Sigmoid colon (tissue), 7 donors: ENCODE measurements around the gene TCHHL1. TPM values are rescaled to one million over a fixed set of nuclear protein-coding genes. Genes with fewer than 3 reads are reported as not detected.

Source experiments
- DNase-seq: peaks from one replicate; pipeline ENCODE4 v3.0.0-alpha.2; 2019
- H3K27ac ChIP-seq, 4 donors: fragments of 200-600 bp; sonication (generic); one replicate each; pipeline ENCODE4 v1.5.1; 2016 to 2019; ENCODE audit warnings: mild to moderate bottlenecking in 1 of 4
- H3K27me3 ChIP-seq, 3 donors: fragments of 200-600 bp; sonication (generic); one replicate each; pipeline ENCODE4 v1.5.1; 2019; ENCODE audit warnings: mild to moderate bottlenecking in 1 of 3
- H3K36me3 ChIP-seq, 4 donors: fragments of 200-600 bp; sonication (generic); one replicate each; pipeline ENCODE4 v1.5.1; 2016 to 2019
- H3K4me1 ChIP-seq, 4 donors: fragments of 200-600 bp; sonication (generic); one replicate each; pipeline ENCODE4 v1.5.1; 2017 to 2019
- H3K4me3 ChIP-seq, 4 donors: fragments of 200-600 bp; sonication (generic); one replicate each; pipeline ENCODE4 v1.5.1; 2017 to 2019; ENCODE audit warnings: mild to moderate bottlenecking in 2 of 4, moderate library complexity in 1 of 4
- H3K9me3 ChIP-seq, 4 donors: fragments of 200-600 bp in 3 of 4; sonication (generic) in 3 of 4; one replicate each; pipeline versions ENCODE4 v1.5.1 to v1.6.1; 2013 to 2019
- EP300 ChIP-seq, 4 donors: sonication (generic); formaldehyde crosslinking; IDR thresholded peaks; one replicate each; pipeline ENCODE4 v1.6.1; 2017; ENCODE audit warnings: antibody characterized with exemption in 4 of 4
- POLR2A ChIP-seq, 2 donors: fragments of 450-650 bp; IDR thresholded peaks; one replicate each; pipeline ENCODE4 v1.6.1; 2016; ENCODE audit warnings: antibody characterized with exemption in 2 of 2, mild to moderate bottlenecking in 2 of 2, moderate library complexity in 2 of 2
- POLR2AphosphoS5 ChIP-seq, 4 donors: sonication (generic); formaldehyde crosslinking; IDR thresholded peaks; one replicate each; pipeline ENCODE4 v1.6.1; 2017; ENCODE audit warnings: antibody characterized with exemption in 4 of 4
- WGBS, 2 donors: extraction: QIAGEN DNeasy Blood & Tissue Kit; methylation state at CpG; one replicate each; pipeline ENCODE4 v1.1.7; 2013; 5-methylcytosine and 5-hydroxymethylcytosine counted together
- intact Hi-C: fragments of 100-400 bp; cut with DNase I; formaldehyde crosslinking; loops from one replicate; pipeline ENCODE4 v1.15.1; 2023
- polyA plus RNA-seq, 3 donors: library from polyadenylated mRNA; stranded (reverse); fragments of 200-250 nt; gene quantifications; one replicate each; pipeline ENCODE4 v1.2.3, GENCODE V29; 2013
- total RNA-seq, 4 donors: library from RNA; depleted of rRNA; stranded (reverse); fragments of >200 nt; gene quantifications; one replicate each; pipeline ENCODE4 v1.1.0, GENCODE V29; 2016
- TF ChIP-seq, protein P1 (sequence below), 4 experiments: fragments of 450-650 bp in 3 of 4; fragments of 200-600 bp in 1 of 4; IDR thresholded peaks; one replicate each; pipeline ENCODE4 v1.5.1; 2016 to 2019; ENCODE audit warnings: antibody characterized with exemption in 4 of 4, mild to moderate bottlenecking in 3 of 4, moderate library complexity in 2 of 4
- donor health status: healthy with polysubstance abuse.
- donor health status: Bipolar disorder and iron deficiency.
- donor health status: healthy.

Gene TCHHL1
- not detected for total RNA-seq
- not detected for polyA plus RNA-seq

DNA sequence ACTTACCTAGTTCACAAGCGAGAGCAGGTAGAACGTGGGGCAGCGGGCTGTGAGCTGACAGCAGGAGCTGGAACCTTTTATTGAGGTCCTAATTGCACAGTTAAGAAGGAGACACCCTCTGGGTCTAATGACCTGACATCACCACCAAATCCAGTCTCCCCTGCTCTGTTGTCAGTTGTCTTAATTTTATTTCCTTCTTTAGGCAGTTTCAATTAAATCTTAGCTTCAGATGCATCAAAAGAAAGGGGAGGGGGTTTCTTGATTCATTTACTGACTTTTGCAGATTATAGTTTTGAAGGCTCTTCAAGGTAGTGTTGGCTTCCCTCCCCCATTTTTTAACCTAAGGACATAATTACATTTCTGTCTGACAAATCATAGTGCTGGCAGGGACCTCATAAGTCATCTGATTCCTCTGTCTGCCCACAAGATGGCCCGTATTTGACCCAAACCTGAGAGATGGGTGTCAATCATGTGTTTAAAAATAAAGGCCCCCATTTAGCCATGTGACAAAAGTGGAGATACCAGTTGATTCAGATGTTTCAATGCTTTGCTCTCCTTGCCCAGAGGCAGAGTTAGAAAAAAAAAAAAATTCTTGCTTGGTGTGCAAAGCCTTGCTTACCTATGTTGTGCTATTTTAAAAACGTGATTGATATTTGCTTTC is at the start of gene TCHHL1:
Gene TCHHL1 (minus strand): TSS at position 51 of the 661 bp plus-strand sequence. CDS start 921 bp downstream, outside the sequence.
- Histone ChIP-seq H3K36me3 (no peaks in the 10 kb centered on the region), H3K4me1 (no peaks in the 10 kb centered on the region), H3K27ac (no peak within 1 kb of the TSS), H3K4me3 (no peak within 1 kb of the TSS), H3K27me3 (peaks cover 0 to 19% (median 0%) of the 10 kb centered on the region in 3 donors), H3K9me3 (peaks cover 0 to 6% (median 2%) of the 10 kb centered on the region in 4 donors)
- no peak for DNase-seq
- intact Hi-C loops = no loop called here
- TF ChIP-seq, protein P1, sequence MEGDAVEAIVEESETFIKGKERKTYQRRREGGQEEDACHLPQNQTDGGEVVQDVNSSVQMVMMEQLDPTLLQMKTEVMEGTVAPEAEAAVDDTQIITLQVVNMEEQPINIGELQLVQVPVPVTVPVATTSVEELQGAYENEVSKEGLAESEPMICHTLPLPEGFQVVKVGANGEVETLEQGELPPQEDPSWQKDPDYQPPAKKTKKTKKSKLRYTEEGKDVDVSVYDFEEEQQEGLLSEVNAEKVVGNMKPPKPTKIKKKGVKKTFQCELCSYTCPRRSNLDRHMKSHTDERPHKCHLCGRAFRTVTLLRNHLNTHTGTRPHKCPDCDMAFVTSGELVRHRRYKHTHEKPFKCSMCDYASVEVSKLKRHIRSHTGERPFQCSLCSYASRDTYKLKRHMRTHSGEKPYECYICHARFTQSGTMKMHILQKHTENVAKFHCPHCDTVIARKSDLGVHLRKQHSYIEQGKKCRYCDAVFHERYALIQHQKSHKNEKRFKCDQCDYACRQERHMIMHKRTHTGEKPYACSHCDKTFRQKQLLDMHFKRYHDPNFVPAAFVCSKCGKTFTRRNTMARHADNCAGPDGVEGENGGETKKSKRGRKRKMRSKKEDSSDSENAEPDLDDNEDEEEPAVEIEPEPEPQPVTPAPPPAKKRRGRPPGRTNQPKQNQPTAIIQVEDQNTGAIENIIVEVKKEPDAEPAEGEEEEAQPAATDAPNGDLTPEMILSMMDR (IDR thresholded peaks at IDR 0.05) = no peak
- TF ChIP-seq POLR2AphosphoS5 (IDR thresholded peaks at IDR 0.05) (no peak), EP300 (IDR thresholded peaks at IDR 0.05) (no peak), POLR2A (IDR thresholded peaks at IDR 0.05) (no peak)
- 66 to 78% methylated on average over 5 of the region's 5 CpGs for WGBS, 2 donors

DNA sequence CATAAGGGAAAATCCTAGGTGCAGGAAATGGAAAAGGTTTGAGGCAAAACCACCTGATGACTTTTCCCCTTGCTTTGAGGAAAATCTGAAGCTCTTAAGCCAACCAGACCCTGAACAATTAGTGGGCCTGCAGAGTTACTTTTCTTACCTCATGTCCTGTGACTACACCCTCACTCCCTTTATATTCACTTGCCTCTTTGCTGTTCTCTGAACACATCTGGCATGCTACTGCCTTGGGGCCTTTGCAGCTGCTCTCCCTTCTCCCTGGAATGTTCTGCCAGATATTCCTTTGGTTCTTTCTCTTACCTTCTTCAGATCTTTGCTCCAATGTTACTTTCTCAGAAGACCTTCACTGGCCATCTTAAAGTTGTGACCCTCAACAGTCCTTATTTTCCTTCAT is 48.4 kb upstream of the TCHHL1 start:
- Histone ChIP-seq H3K36me3 (no peaks in the 10 kb centered on the region), H3K4me1 (no peaks in the 10 kb centered on the region), H3K4me3 (no peak overlapping the region), H3K27ac (no peak overlapping the region), H3K9me3 (peaks cover 0 to 3% (median 1%) of the 10 kb centered on the region in 4 donors), H3K27me3 (peaks cover 0 to 3% (median 0%) of the 10 kb centered on the region in 3 donors)
- intact Hi-C loops = no loop called here
- TF ChIP-seq EP300 (IDR thresholded peaks at IDR 0.05) (no peak), POLR2AphosphoS5 (IDR thresholded peaks at IDR 0.05) (no peak), POLR2A (IDR thresholded peaks at IDR 0.05) (no peak)
- TF ChIP-seq, protein P1 (IDR thresholded peaks at IDR 0.05) = no peak
- no peak for DNase-seq

GRCh38 chr1:152130186-152130585 is 41.3 kb upstream of the TCHHL1 start:
- intact Hi-C loops = no loop called here
- TF ChIP-seq EP300 (IDR thresholded peaks at IDR 0.05) (no peak), POLR2AphosphoS5 (IDR thresholded peaks at IDR 0.05) (no peak), POLR2A (IDR thresholded peaks at IDR 0.05) (no peak)
- TF ChIP-seq, protein P1 (IDR thresholded peaks at IDR 0.05) = no peak
- H3K4me3 ChIP-seq = no peak overlapping the region
- H3K27ac ChIP-seq = no peak overlapping the region
- H3K27me3 ChIP-seq = peaks cover 0 to 16% (median 4%) of the 10 kb centered on the region in 3 donors
- peaks cover 0 to 5% (median 1%) of the 10 kb centered on the region in 4 donors for H3K9me3 ChIP-seq
- no peaks in the 10 kb centered on the region for H3K36me3 ChIP-seq
- no peak for DNase-seq
- no peaks in the 10 kb centered on the region for H3K4me1 ChIP-seq

GRCh38 chr1:152127673-152128072 is 38.8 kb upstream of the TCHHL1 start:
- intact Hi-C loops = no loop called here
- Histone ChIP-seq H3K9me3 (peaks cover 0 to 5% (median 1%) of the 10 kb centered on the region in 4 donors), H3K4me3 (no peak overlapping the region), H3K36me3 (no peaks in the 10 kb centered on the region), H3K27me3 (peaks cover 0 to 20% (median 4%) of the 10 kb centered on the region in 3 donors), H3K27ac (no peak overlapping the region), H3K4me1 (no peaks in the 10 kb centered on the region)
- TF ChIP-seq, protein P1 (IDR thresholded peaks at IDR 0.05) = no peak
- no peak for TF ChIP-seq POLR2A (IDR thresholded peaks at IDR 0.05)
- TF ChIP-seq EP300 (IDR thresholded peaks at IDR 0.05) = no peak
- TF ChIP-seq POLR2AphosphoS5 (IDR thresholded peaks at IDR 0.05) = no peak
- no peak for DNase-seq
